Transverse colon (tissue), 4 donors: ENCODE data around the gene ZMYND11. TPM values are rescaled to one million over a fixed set of nuclear protein-coding genes. Genes with fewer than 3 reads are reported as not detected.

Source experiments
- DNase-seq: peaks from one replicate; pipeline ENCODE4 v3.0.0-alpha.2; 2019
- H3K27ac ChIP-seq, 4 donors: fragments of 200-600 bp; sonication (generic); 2 replicates each; pipeline ENCODE4 v1.5.1; 2016 to 2018; ENCODE audit warnings: inconsistent platforms in 4 of 4
- H3K27me3 ChIP-seq: fragments of 200-600 bp; sonication (generic); 2 replicates; pipeline ENCODE4 v1.5.1; 2017; ENCODE audit warnings: inconsistent platforms
- H3K36me3 ChIP-seq, 4 donors: fragments of 200-600 bp; sonication (generic); 2 replicates each; pipeline ENCODE4 v1.5.1; 2017 to 2019; ENCODE audit warnings: inconsistent platforms in 4 of 4
- H3K4me1 ChIP-seq, 4 donors: fragments of 200-600 bp; sonication (generic); 2 replicates each; pipeline ENCODE4 v1.5.1; 2017 to 2020; ENCODE audit warnings: inconsistent platforms in 4 of 4
- H3K4me3 ChIP-seq, 4 donors: fragments of 200-600 bp; sonication (generic); 1 replicate in 1 of 4; 2 replicates in 3 of 4; pipeline versions ENCODE4 v1.5.1 to v1.6.1; 2017 to 2019; ENCODE audit warnings: inconsistent platforms in 4 of 4
- H3K9me3 ChIP-seq, 2 donors: fragments of 200-600 bp; sonication (generic); 2 replicates each; pipeline ENCODE4 v1.5.1; 2017 to 2019; ENCODE audit warnings: inconsistent platforms in 2 of 2
- EP300 ChIP-seq: sonication (generic); formaldehyde crosslinking; IDR thresholded peaks from one replicate; pipeline ENCODE4 v1.6.1; 2017; ENCODE audit warnings: antibody characterized with exemption, low read depth
- POLR2A ChIP-seq: fragments of 450-650 bp; IDR thresholded peaks from one replicate; pipeline ENCODE4 v1.6.1; 2016; ENCODE audit warnings: antibody characterized with exemption, mild to moderate bottlenecking, moderate library complexity
- POLR2AphosphoS5 ChIP-seq, 3 donors: sonication (generic); formaldehyde crosslinking; IDR thresholded peaks; one replicate each; pipeline ENCODE4 v1.6.1; 2016; ENCODE audit warnings: antibody characterized with exemption in 3 of 3
- WGBS, 2 donors: methylation state at CpG; one replicate each; pipeline ENCODE4 v1.1.5; 2018; ENCODE audit warnings: low coverage in 1 of 2; 5-methylcytosine and 5-hydroxymethylcytosine counted together
- in situ Hi-C, 4 donors: fragments of 200-750 bp; cut with MboI; loops; one replicate each; pipeline versions ENCODE4 v1.15.0 to v1.15.1; 2017; ENCODE audit warnings: low sequenced_read_pairs in 3 of 4, low pct_ligation_motif_present in 1 of 4, low pct_unique_long_range_greater_than_20kb in 1 of 4
- intact Hi-C: fragments of 100-400 bp; cut with DNase I; formaldehyde crosslinking; loops from one replicate; pipeline ENCODE4 v1.15.1; 2023; ENCODE audit warnings: low total_unique reads
- total RNA-seq, 4 donors: library from RNA; depleted of rRNA; stranded (reverse); fragments of >200 nt; gene quantifications; one replicate each; pipeline ENCODE4 v1.1.0, GENCODE V29; 2016
- TF ChIP-seq, protein P1 (sequence below), 5 experiments: fragments of 200-600 bp in 3 of 5; fragments of 450-650 bp in 2 of 5; sonication (generic) in 3 of 5; IDR thresholded peaks; 1 replicate in 2 of 5; 2 replicates in 3 of 5; pipeline ENCODE4 v1.5.1; 2016 to 2017; ENCODE audit warnings: antibody characterized with exemption in 5 of 5, inconsistent platforms in 3 of 5, mild to moderate bottlenecking in 2 of 5, moderate library complexity in 1 of 5

ZMYND11 gene
- total RNA-seq, 4 donors from 2014 or later = 41.1 to 69.1 (median 54.2) TPM

DNA sequence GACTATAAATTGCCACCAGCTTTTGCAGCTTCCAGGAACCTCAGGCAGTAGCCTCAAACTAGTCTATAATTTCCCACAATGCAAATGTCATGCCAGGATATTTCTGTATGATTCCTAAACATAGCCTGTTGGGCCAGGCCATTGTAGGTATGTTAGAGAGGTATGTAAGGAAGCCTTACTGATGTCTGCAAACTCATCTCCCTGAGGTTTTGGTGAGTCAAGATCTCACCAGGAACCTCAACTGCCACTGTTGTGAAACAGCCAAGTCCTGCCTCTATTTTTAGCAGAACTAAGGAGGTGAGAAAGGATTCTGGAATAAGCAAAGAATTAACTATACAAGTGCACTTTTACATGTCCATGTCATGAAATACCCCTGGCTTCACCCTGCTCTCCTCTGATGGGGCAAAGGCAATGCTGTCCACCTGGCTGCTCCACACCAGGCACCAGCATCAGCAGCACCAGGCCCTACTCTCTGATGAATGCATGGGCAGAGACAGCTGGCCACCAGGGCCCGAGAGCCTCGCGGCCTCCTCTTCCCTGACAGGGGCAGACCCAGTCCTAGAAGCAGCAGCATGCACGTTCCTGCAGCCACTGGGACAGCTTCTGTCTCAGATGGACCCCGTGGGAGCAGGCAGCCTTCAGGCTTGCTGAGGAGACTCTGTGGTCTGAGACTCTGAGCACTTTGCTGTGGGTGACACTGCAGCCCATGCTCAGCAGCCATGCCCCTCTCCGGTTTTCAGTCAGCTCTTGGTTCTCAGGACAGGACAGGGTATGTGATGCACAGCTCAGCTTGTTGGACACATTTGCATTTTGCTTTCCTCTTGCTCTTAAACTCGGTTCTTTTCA lies 147.3 kb downstream of the ZMYND11 start:
- TF ChIP-seq POLR2A = no peak
- no peak for TF ChIP-seq EP300
- no peak for TF ChIP-seq POLR2AphosphoS5 (IDR thresholded peaks at IDR 0.05)
- TF ChIP-seq, protein P1, sequence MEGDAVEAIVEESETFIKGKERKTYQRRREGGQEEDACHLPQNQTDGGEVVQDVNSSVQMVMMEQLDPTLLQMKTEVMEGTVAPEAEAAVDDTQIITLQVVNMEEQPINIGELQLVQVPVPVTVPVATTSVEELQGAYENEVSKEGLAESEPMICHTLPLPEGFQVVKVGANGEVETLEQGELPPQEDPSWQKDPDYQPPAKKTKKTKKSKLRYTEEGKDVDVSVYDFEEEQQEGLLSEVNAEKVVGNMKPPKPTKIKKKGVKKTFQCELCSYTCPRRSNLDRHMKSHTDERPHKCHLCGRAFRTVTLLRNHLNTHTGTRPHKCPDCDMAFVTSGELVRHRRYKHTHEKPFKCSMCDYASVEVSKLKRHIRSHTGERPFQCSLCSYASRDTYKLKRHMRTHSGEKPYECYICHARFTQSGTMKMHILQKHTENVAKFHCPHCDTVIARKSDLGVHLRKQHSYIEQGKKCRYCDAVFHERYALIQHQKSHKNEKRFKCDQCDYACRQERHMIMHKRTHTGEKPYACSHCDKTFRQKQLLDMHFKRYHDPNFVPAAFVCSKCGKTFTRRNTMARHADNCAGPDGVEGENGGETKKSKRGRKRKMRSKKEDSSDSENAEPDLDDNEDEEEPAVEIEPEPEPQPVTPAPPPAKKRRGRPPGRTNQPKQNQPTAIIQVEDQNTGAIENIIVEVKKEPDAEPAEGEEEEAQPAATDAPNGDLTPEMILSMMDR (IDR thresholded peaks at IDR 0.05) = no peak
- intact Hi-C loops (no loop called here), in situ Hi-C loops (no loop called here)
- DNase-seq = no peak
- no peaks in the 10 kb centered on the region for H3K27me3 ChIP-seq
- WGBS, 2 donors = 95% methylated on average over 4 of the region's 7 CpGs; no CpG with 5 or more reads in 1 of the 2 donors
- no peaks in the 10 kb centered on the region for H3K9me3 ChIP-seq
- no peak overlapping the region for H3K27ac ChIP-seq
- H3K4me3 ChIP-seq = no peak overlapping the region
- no peaks in the 10 kb centered on the region for H3K4me1 ChIP-seq
- H3K36me3 ChIP-seq = peaks cover 0 to 7% (median 0%) of the 10 kb centered on the region in 4 donors

DNA sequence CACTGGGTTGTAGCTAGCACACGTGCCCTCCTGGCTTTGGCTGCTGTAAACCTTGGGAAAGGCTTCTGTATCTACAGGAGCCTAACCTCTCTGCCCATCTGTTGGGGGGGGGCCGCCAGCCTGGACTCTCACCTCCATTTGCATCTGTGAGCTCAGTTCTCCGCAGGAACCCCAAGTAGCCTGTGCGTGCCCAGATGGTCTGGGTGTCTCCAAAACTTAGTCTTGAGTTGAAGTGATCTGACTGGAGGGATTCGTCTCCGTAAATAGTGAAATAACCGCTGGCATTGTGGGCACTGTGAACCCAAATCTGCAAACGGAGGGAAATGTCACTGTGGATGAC lies 147.9 kb downstream of the ZMYND11 start:
- intact Hi-C loops (no loop called here), in situ Hi-C loops (no loop called here)
- DNase-seq = no peak
- no peaks in the 10 kb centered on the region for H3K9me3 ChIP-seq
- no peaks in the 10 kb centered on the region for H3K4me1 ChIP-seq
- TF ChIP-seq POLR2AphosphoS5 (IDR thresholded peaks at IDR 0.05) (no peak), EP300 (no peak), POLR2A (no peak)
- TF ChIP-seq, protein P1 (IDR thresholded peaks at IDR 0.05) = no peak
- no peak overlapping the region for H3K27ac ChIP-seq
- WGBS, 2 donors = 76 to 95% methylated on average over 4 to 8 of the region's 8 CpGs
- no peaks in the 10 kb centered on the region for H3K27me3 ChIP-seq
- peaks cover 0 to 7% (median 0%) of the 10 kb centered on the region in 4 donors for H3K36me3 ChIP-seq
- no peak overlapping the region for H3K4me3 ChIP-seq

DNA sequence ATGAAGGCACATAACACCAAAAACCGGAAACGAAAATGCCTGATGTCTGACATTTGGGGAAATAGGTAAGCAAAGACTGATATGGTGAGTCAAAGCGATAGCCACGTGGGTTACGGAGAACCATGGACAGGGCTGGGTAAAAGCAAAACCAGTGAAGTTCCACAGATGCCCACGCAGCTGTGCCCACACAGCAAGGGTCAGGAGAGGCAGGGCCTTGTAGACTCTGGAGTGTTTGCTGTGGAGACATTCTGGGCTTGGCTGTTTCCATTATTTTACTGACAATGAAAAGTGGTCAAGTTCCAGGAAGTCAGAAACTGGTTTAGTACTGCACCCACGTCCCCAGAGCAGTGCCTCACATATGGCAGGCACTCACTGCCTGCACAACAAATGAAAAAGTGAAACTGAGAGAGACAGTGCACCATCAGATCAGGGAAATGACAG lies 148.7 kb downstream of the ZMYND11 start:
- in situ Hi-C loops = no loop called here
- no peaks in the 10 kb centered on the region for H3K27me3 ChIP-seq
- 81 to 84% methylated on average over 6 to 7 of the region's 7 CpGs for WGBS, 2 donors
- H3K9me3 ChIP-seq = no peaks in the 10 kb centered on the region
- peaks cover 0 to 7% (median 0%) of the 10 kb centered on the region in 4 donors for H3K36me3 ChIP-seq
- intact Hi-C loops = no loop called here
- no peak overlapping the region for H3K4me3 ChIP-seq
- TF ChIP-seq, protein P1 (IDR thresholded peaks at IDR 0.05) = no peak
- no peak for TF ChIP-seq POLR2AphosphoS5 (IDR thresholded peaks at IDR 0.05)
- no peak for TF ChIP-seq POLR2A
- TF ChIP-seq EP300 = no peak
- no peak overlapping the region for H3K27ac ChIP-seq
- DNase-seq = no peak
- H3K4me1 ChIP-seq = no peaks in the 10 kb centered on the region

DNA sequence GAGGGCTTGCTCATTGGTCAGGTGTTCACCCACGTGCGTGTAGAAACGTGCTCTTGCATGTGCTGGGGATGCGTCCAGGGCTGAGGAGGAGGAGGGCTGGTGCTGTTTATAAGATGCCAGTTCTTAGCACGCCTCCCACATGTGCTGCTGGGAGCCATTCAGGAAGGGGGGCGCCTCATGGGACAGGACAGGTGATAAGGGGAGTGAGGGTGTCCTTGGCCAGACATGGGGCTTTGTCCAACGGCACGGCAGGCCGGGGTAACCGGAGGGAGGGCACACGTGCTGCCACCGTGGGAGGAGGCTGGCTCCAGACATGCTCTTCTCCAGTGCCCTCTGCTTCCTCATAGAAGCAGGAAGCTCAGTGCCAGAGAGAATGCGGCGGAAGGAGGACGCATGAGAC lies 150.0 kb downstream of the ZMYND11 start:
- H3K9me3 ChIP-seq = no peaks in the 10 kb centered on the region
- no peaks in the 10 kb centered on the region for H3K27me3 ChIP-seq
- in situ Hi-C loops = no loop called here
- H3K36me3 ChIP-seq = peaks cover 0 to 7% (median 0%) of the 10 kb centered on the region in 4 donors
- H3K4me1 ChIP-seq = no peaks in the 10 kb centered on the region
- H3K4me3 ChIP-seq = no peak overlapping the region
- whole genome bisulfite sequencing, 2 donors = 86 to 92% methylated on average over 7 to 15 of the region's 15 CpGs
- TF ChIP-seq, protein P1 (IDR thresholded peaks at IDR 0.05) = no peak
- TF ChIP-seq POLR2A (no peak), POLR2AphosphoS5 (IDR thresholded peaks at IDR 0.05) (no peak), EP300 (no peak)
- DNase-seq = no peak
- intact Hi-C loops = no loop called here
- no peak overlapping the region for H3K27ac ChIP-seq
